Smooth muscle cell (in vitro differentiated cells): ENCODE data around the gene STARD7. TPM values are rescaled to one million over a fixed set of nuclear protein-coding genes. Genes with fewer than 3 reads are reported as not detected.

ENCODE experiments used
- DNase-seq: peaks from one replicate; lab custom pipeline; 2025; ENCODE audit not compliant: unreplicated experiment; lab: John Stamatoyannopoulos, UW
- H2AFZ ChIP-seq: fragments of 200-600 bp; sonication (generic); 2 replicates; pipeline ENCODE4 v1.6.0; 2016; ENCODE audit warnings: antibody characterized with exemption, low read depth, mild to moderate bottlenecking
- H3F3A ChIP-seq: fragments of 200-600 bp; sonication (generic); 2 replicates; pipeline ENCODE4 v1.6.0; 2017; ENCODE audit warnings: antibody characterized with exemption, low read depth
- H3K27ac ChIP-seq: fragments of 200-600 bp; sonication (generic); 2 replicates; pipeline ENCODE4 v1.5.1; 2016; ENCODE audit warnings: low read depth, mild to moderate bottlenecking
- H3K27me3 ChIP-seq: fragments of 200-600 bp; sonication (generic); 2 replicates; pipeline ENCODE4 v1.6.1; 2016; ENCODE audit warnings: low read depth, mild to moderate bottlenecking
- H3K36me3 ChIP-seq: fragments of 200-600 bp; sonication (generic); 2 replicates; pipeline ENCODE4 v1.5.1; 2016; ENCODE audit warnings: low read depth
- H3K4me1 ChIP-seq: fragments of 200-600 bp; sonication (generic); 2 replicates; pipeline ENCODE4 v1.5.1; 2016; ENCODE audit warnings: low read depth
- H3K4me2 ChIP-seq: fragments of 200-600 bp; sonication (generic); 2 replicates; pipeline ENCODE4 v1.6.0; 2016; ENCODE audit warnings: mild to moderate bottlenecking
- H3K4me3 ChIP-seq: fragments of 200-600 bp; sonication (generic); 2 replicates; pipeline ENCODE4 v1.5.1; 2016; ENCODE audit warnings: mild to moderate bottlenecking
- H3K79me2 ChIP-seq: fragments of 200-600 bp; sonication (generic); 2 replicates; pipeline ENCODE4 v1.6.0; 2016; ENCODE audit warnings: low read depth, mild to moderate bottlenecking
- H3K9ac ChIP-seq: fragments of 200-600 bp; sonication (generic); 2 replicates; pipeline ENCODE4 v1.6.0; 2016; ENCODE audit warnings: low read depth
- H3K9me3 ChIP-seq: fragments of 200-600 bp; sonication (generic); replicated peaks from 2 replicates; pipeline ENCODE4 v1.5.1; 2016; ENCODE audit warnings: low read depth
- H4K20me1 ChIP-seq: fragments of 200-600 bp; sonication (generic); 2 replicates; pipeline ENCODE4 v1.6.0; 2016; ENCODE audit warnings: low read depth
- CTCF ChIP-seq: fragments of 200-600 bp; sonication (generic); IDR thresholded peaks from 2 replicates; pipeline ENCODE4 v1.5.1; 2017; ENCODE audit warnings: borderline replicate concordance, mild to moderate bottlenecking, antibody characterized with exemption; ENCODE audit not compliant: insufficient read depth, poor library complexity, severe bottlenecking
- WGBS: methylation state at CpG from one replicate; pipeline ENCODE4 v1.1.7; 2016; ENCODE audit warnings: low lambda C conversion rate; 5-methylcytosine and 5-hydroxymethylcytosine counted together
- polyA plus RNA-seq: library from polyadenylated mRNA; unstranded; fragments of >200 nt; fragmentation: Nextera tagmentation; extraction: Ambion mirVana; gene quantifications from 2 replicates; pipeline ENCODE4 v1.2.1, GENCODE V29; 2016
- total RNA-seq: library from RNA; depleted of rRNA; stranded (reverse); fragments of >200 nt; gene quantifications from 2 replicates; pipeline ENCODE4 v1.2.3, GENCODE V29; 2014

STARD7 gene
- total and polyA plus RNA-seq, 2 experiments from 2014 or later: 62.3 to 64.4 TPM

GRCh38 chr2:96138179-96139145, 70.2 kb downstream of the STARD7 start, which contains the start of gene ASTL:
TSS of gene ASTL (minus strand) at chr2:96138502. CDS start at chr2:96138436, 66 bp downstream.
- WGBS: 15% methylated on average over 12 of the region's 17 CpGs
- Histone ChIP-seq H3K9me3 (no peaks in the 10 kb centered on the region), H4K20me1 (peaks cover 4% of the 10 kb centered on the region), H3F3A (no peaks in the 10 kb centered on the region), H3K4me1 (no peaks in the 10 kb centered on the region), H3K9ac (no peak within 1 kb of the TSS), H3K79me2 (no peaks in the 10 kb centered on the region), H2AFZ (no peak within 1 kb of the TSS), H3K27me3 (peaks cover 11% of the 10 kb centered on the region), H3K4me3 (no peak within 1 kb of the TSS), H3K36me3 (no peaks in the 10 kb centered on the region), H3K27ac (no peak within 1 kb of the TSS), H3K4me2 (no peak within 1 kb of the TSS)
- no peak for DNase-seq
- TF ChIP-seq CTCF: peak; percentile 44

- no peak overlapping the region for H3K9ac ChIP-seq
- no peak overlapping the region for H3K4me3 ChIP-seq
- WGBS: 86% methylated on average over 15 of the region's 15 CpGs
- H3K9me3 ChIP-seq: no peaks in the 10 kb centered on the region
- no peaks in the 10 kb centered on the region for H4K20me1 ChIP-seq
- no peaks in the 10 kb centered on the region for H3F3A ChIP-seq
- no peak overlapping the region for H2AFZ ChIP-seq
- no peak overlapping the region for H3K27ac ChIP-seq
- TF ChIP-seq CTCF: no peak
- H3K4me1 ChIP-seq: no peaks in the 10 kb centered on the region
- H3K36me3 ChIP-seq: no peaks in the 10 kb centered on the region
- H3K79me2 ChIP-seq: no peaks in the 10 kb centered on the region
- no peak for DNase-seq
- peaks cover 11% of the 10 kb centered on the region for H3K27me3 ChIP-seq
- no peak overlapping the region for H3K4me2 ChIP-seq
These were observed 71.1 kb downstream of the STARD7 start for GRCh38 chr2:96137321-96138178.

- H3K36me3 ChIP-seq: no peaks in the 10 kb centered on the region
These were observed 72.4 kb downstream of the STARD7 start for GRCh38 chr2:96136129-96136720.

More at GRCh38 chr2:96136129-96136720, 72.4 kb downstream of the STARD7 start:
- H2AFZ ChIP-seq: no peak overlapping the region
- H3K79me2 ChIP-seq: no peaks in the 10 kb centered on the region
- H4K20me1 ChIP-seq: no peaks in the 10 kb centered on the region
- H3K4me2 ChIP-seq: no peak overlapping the region
- no peaks in the 10 kb centered on the region for H3F3A ChIP-seq
- H3K27ac ChIP-seq: no peak overlapping the region
- WGBS: 98% methylated on average over 8 of the region's 8 CpGs
- no peaks in the 10 kb centered on the region for H3K4me1 ChIP-seq
- no peak overlapping the region for H3K4me3 ChIP-seq
- H3K27me3 ChIP-seq: peaks cover 11% of the 10 kb centered on the region
- no peak overlapping the region for H3K9ac ChIP-seq
- no peaks in the 10 kb centered on the region for H3K9me3 ChIP-seq
- TF ChIP-seq CTCF: no peak
- no peak for DNase-seq
